ENCODE measurements around the gene C2CD4D.

DNA sequence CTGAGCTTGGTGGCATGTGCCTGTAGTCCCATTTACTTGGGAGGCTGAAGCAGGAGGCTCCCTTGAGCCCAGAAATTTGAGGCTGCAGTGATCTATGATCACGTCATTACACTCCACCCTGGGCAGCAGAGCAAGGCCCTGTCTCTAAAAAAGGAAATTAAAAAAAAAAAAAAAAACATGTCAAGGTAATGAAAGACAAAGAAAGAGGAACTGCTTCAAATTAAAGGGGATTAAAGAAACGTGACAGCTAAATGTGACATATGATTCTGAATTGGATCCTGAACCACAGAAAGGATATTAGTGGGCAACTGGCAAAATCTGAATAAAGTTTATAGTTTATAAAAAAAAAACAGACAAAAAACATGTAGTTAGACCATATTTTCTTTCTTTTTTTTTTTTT, 3.8 kb upstream of the C2CD4D start:
- TF ChIP-seq JUND (IDR thresholded peaks at IDR 0.05) (no peak), POLR2A (IDR thresholded peaks at IDR 0.05; ENCODE audit: borderline replicate concordance, extremely low read depth, insufficient read depth, insufficient read length) (no peak), POLR2AphosphoS5 (IDR thresholded peaks at IDR 0.05; ENCODE audit: low read depth, low read length) (no peak), EZH2phosphoT487 (IDR thresholded peaks at IDR 0.05; ENCODE audit: borderline replicate concordance) (no peak), EGR1 (IDR thresholded peaks at IDR 0.05; ENCODE audit: low read depth) (no peak), YY1 (IDR thresholded peaks at IDR 0.05; ENCODE audit: extremely low read depth, insufficient replicate concordance, low read depth, low read length) (no peak), SP1 (IDR thresholded peaks at IDR 0.05; ENCODE audit: low read depth) (no peak), EZH2 (IDR thresholded peaks at IDR 0.05) (no peak)
- TF ChIP-seq, protein P1, sequence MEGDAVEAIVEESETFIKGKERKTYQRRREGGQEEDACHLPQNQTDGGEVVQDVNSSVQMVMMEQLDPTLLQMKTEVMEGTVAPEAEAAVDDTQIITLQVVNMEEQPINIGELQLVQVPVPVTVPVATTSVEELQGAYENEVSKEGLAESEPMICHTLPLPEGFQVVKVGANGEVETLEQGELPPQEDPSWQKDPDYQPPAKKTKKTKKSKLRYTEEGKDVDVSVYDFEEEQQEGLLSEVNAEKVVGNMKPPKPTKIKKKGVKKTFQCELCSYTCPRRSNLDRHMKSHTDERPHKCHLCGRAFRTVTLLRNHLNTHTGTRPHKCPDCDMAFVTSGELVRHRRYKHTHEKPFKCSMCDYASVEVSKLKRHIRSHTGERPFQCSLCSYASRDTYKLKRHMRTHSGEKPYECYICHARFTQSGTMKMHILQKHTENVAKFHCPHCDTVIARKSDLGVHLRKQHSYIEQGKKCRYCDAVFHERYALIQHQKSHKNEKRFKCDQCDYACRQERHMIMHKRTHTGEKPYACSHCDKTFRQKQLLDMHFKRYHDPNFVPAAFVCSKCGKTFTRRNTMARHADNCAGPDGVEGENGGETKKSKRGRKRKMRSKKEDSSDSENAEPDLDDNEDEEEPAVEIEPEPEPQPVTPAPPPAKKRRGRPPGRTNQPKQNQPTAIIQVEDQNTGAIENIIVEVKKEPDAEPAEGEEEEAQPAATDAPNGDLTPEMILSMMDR (IDR thresholded peaks at IDR 0.05 in 2 of 3, conservative IDR thresholded peaks at IDR 0.05 in 1 of 3; ENCODE audit: borderline replicate concordance in 1 of 3, insufficient read depth in 1 of 3, low read depth in 2 of 3, low read length in 2 of 3), result no peak
- TF ChIP-seq, protein P2, sequence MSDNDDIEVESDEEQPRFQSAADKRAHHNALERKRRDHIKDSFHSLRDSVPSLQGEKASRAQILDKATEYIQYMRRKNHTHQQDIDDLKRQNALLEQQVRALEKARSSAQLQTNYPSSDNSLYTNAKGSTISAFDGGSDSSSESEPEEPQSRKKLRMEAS (IDR thresholded peaks at IDR 0.05), result no peak
- TF ChIP-seq, protein P3, sequence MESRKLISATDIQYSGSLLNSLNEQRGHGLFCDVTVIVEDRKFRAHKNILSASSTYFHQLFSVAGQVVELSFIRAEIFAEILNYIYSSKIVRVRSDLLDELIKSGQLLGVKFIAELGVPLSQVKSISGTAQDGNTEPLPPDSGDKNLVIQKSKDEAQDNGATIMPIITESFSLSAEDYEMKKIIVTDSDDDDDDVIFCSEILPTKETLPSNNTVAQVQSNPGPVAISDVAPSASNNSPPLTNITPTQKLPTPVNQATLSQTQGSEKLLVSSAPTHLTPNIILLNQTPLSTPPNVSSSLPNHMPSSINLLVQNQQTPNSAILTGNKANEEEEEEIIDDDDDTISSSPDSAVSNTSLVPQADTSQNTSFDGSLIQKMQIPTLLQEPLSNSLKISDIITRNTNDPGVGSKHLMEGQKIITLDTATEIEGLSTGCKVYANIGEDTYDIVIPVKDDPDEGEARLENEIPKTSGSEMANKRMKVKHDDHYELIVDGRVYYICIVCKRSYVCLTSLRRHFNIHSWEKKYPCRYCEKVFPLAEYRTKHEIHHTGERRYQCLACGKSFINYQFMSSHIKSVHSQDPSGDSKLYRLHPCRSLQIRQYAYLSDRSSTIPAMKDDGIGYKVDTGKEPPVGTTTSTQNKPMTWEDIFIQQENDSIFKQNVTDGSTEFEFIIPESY (IDR thresholded peaks at IDR 0.05; ENCODE audit: extremely low read depth, insufficient replicate concordance, low read length), result no peak
- TF ChIP-seq, protein P4, sequence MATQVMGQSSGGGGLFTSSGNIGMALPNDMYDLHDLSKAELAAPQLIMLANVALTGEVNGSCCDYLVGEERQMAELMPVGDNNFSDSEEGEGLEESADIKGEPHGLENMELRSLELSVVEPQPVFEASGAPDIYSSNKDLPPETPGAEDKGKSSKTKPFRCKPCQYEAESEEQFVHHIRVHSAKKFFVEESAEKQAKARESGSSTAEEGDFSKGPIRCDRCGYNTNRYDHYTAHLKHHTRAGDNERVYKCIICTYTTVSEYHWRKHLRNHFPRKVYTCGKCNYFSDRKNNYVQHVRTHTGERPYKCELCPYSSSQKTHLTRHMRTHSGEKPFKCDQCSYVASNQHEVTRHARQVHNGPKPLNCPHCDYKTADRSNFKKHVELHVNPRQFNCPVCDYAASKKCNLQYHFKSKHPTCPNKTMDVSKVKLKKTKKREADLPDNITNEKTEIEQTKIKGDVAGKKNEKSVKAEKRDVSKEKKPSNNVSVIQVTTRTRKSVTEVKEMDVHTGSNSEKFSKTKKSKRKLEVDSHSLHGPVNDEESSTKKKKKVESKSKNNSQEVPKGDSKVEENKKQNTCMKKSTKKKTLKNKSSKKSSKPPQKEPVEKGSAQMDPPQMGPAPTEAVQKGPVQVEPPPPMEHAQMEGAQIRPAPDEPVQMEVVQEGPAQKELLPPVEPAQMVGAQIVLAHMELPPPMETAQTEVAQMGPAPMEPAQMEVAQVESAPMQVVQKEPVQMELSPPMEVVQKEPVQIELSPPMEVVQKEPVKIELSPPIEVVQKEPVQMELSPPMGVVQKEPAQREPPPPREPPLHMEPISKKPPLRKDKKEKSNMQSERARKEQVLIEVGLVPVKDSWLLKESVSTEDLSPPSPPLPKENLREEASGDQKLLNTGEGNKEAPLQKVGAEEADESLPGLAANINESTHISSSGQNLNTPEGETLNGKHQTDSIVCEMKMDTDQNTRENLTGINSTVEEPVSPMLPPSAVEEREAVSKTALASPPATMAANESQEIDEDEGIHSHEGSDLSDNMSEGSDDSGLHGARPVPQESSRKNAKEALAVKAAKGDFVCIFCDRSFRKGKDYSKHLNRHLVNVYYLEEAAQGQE (IDR thresholded peaks at IDR 0.05; ENCODE audit: low read depth), result no peak
